ENCODE data around the gene KCNMA1.

The KCNMA1 gene

DNA sequence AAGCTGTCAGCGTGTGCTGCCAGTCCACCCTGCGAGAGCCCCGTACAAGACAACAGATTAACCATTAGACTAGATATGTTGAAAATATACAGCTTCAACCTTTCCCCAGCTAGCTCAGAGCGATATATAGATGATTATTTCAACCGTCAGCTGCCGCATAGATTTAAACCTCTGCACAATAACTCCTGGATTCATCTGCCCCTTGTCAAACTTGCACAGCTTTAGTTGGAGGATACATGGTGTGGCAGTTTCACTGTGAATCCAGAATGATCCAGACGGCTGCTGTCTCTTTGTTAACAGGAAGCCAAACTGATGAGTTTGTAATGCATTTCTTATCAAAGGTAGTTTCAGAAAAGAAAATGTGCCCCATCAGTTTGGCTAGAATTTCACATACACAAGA, 659.7 kb downstream of the KCNMA1 start:
- no peak overlapping the region for H3K4me3 ChIP-seq (ENCODE audit: control insufficient read depth, low read depth, low read length)
- TF ChIP-seq, protein P1, sequence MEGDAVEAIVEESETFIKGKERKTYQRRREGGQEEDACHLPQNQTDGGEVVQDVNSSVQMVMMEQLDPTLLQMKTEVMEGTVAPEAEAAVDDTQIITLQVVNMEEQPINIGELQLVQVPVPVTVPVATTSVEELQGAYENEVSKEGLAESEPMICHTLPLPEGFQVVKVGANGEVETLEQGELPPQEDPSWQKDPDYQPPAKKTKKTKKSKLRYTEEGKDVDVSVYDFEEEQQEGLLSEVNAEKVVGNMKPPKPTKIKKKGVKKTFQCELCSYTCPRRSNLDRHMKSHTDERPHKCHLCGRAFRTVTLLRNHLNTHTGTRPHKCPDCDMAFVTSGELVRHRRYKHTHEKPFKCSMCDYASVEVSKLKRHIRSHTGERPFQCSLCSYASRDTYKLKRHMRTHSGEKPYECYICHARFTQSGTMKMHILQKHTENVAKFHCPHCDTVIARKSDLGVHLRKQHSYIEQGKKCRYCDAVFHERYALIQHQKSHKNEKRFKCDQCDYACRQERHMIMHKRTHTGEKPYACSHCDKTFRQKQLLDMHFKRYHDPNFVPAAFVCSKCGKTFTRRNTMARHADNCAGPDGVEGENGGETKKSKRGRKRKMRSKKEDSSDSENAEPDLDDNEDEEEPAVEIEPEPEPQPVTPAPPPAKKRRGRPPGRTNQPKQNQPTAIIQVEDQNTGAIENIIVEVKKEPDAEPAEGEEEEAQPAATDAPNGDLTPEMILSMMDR (IDR thresholded peaks at IDR 0.05; ENCODE audit: control insufficient read depth, insufficient read depth, low read depth, low read length, missing control alignments), result no peak
- no peak for DNase-seq (ENCODE audit: low read depth)

DNA sequence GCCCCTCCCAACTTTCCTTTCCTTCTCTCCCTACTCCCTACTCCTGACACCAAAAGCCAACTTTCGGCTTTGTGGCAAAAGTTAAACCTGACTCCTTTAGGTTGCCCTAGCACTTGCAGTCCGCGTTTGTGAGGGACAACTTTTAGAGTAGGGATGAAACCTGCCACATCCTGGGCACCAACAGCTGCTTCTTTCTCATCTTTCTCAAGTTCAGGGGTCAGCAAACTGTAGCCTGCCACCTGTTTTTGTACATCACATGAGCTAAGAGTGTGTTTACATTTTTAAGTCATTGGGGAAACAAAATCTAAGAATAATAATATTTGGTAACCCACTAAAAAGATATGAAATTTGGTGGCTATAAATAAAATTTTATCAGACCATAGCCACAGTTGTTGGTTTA, 660.6 kb downstream of the KCNMA1 start:
- DNase-seq (ENCODE audit: low read depth), result no peak
- H3K4me3 ChIP-seq (ENCODE audit: control insufficient read depth, low read depth, low read length), result no peak overlapping the region
- TF ChIP-seq, protein P1 (IDR thresholded peaks at IDR 0.05; ENCODE audit: control insufficient read depth, insufficient read depth, low read depth, low read length, missing control alignments), result no peak

DNA sequence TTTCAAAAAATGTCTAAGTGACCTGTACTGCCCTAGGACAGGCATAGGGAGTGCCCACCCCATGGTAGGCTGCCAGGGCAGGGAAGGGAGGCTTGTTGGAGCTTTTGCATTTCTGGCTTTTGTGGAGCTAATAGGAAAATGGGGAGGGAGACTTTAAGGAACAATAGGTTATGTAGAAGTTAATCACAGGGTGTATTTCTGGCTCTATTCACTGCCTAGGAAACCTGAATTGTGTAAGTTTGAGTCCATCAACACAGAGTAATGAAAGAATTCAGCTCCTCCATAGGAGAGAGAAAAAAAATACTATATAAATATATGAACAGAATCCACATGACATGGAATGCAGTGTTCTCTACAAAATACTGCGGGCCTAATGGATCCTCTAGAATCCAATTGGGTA, 661.5 kb downstream of the KCNMA1 start:
- no peak for DNase-seq (ENCODE audit: low read depth)
- no peak overlapping the region for H3K4me3 ChIP-seq (ENCODE audit: control insufficient read depth, low read depth, low read length)
- TF ChIP-seq, protein P1 (IDR thresholded peaks at IDR 0.05; ENCODE audit: control insufficient read depth, insufficient read depth, low read depth, low read length, missing control alignments), result no peak

DNA sequence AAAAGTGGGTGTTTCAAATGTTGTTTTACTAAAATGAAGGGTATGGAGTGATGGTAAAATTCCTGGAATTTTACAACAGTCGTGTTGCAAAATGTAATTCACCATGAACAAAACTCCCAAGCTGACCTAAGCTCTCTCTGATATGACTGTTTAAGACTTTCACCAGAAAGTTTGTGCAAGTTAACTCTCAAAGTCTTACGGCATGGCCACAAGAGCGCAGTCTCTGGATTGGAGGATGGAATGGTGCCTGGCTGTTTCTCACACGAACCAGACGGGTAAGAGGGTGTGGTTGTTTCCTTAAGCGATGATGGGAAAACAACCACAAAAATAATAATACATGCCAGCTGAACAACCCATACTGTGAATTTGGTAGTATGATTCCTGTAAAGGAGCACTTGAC, 662.5 kb downstream of the KCNMA1 start:
- TF ChIP-seq, protein P1 (IDR thresholded peaks at IDR 0.05; ENCODE audit: control insufficient read depth, insufficient read depth, low read depth, low read length, missing control alignments), result no peak
- DNase-seq (ENCODE audit: low read depth), result peak; percentile 63
- no peak overlapping the region for H3K4me3 ChIP-seq (ENCODE audit: control insufficient read depth, low read depth, low read length)

DNA sequence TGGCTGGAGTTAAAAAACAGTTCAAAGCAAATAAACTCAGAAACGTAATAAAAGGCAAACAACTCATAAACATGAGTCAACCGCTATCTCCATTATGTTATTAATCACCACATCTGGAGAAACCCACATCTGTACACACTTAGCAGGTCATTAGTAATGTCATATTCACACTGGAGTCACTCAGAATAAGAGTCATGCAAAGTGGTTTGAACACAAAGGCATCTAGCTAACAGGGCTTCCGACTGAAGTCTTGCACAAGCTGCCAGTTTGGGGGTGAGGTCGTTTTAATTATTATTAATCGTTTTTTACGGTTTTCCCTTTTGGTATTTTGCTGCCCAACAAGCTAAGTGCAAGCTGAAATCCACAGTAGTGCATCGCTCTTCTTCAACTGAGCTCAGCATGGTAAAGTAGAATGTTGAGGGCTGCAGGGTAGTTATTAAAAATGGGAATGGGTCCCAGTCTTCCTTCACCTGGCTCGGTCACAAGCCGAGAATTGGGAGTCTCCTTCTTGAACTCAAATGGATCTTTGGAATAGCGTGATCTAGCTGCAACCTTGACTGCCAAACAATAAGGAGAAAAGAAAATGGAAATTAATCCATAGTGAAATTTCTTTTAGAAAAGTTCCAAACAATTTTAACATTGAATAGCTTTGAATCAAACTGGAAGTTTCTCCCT, 663.5 kb downstream of the KCNMA1 start:
- TF ChIP-seq, protein P1 (IDR thresholded peaks at IDR 0.05; ENCODE audit: control insufficient read depth, insufficient read depth, low read depth, low read length, missing control alignments), result no peak
- DNase-seq (ENCODE audit: low read depth), result peak; percentile 71
- H3K4me3 ChIP-seq (ENCODE audit: control insufficient read depth, low read depth, low read length), result no peak overlapping the region

DNA sequence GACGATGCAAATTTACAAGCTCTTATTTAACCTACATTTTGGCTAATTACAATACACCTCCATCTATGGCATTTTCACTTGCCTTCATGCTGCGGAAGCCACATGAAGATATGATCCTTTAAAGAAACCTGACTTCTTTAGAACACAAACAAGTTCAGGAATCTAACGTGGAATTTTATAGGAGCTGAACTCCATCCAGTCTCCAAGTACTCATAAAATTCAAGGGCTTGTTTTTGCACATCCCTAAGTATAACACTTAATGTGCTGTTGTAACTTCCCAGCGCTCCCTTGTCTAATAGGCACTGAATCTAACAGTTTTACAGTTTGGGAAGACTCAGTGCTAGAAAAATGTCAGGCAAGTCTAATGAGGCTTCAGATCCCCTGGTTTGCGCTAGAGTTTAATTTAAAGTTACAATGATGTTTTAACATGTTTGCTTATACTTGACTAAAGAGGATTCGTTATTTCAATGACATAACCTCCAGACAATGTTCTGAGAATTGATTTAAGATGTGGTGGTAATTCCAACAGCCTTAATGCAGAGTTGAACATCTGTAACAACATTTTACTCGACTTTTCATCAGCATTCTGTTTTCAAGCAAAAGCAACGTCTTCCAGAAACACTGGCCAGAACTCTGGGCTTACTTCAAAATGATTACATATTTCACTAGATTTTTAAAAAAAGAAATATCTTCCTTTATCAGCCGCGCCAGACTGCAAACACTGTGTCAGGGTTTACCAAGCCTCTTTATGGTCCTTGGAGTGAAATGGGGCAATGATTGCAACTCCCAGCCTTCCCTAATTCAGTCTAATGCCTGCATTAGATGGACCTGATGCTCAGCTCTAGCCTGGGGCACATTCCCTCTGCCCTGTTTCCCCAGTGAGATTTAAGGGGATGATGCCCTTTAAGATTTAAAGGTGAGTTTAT, 664.3 kb downstream of the KCNMA1 start:
- TF ChIP-seq, protein P1 (IDR thresholded peaks at IDR 0.05; ENCODE audit: control insufficient read depth, insufficient read depth, low read depth, low read length, missing control alignments), result no peak
- peak; percentile 48 for DNase-seq (ENCODE audit: low read depth)
- H3K4me3 ChIP-seq (ENCODE audit: control insufficient read depth, low read depth, low read length), result no peak overlapping the region
